Stimulated activated CD8-positive, alpha-beta memory T cell treated with anti-CD3 and anti-CD28 coated beads, Interleukin-7, amount 100 ng/mL, for 1 hour (primary cell): ENCODE results near the gene IQCB1.
"Not testable (repeated sequence)": the region's sequence is repeated elsewhere in the genome, so short reads cannot be mapped to it uniquely, and the experiment has no call there.

Experiments used
- DNase-seq, 2 donors: peaks; one replicate each; pipeline ENCODE4 v3.0.0-alpha.2; 2020; ENCODE audit warnings: low read depth in 2 of 2

The IQCB1 gene, protein sequence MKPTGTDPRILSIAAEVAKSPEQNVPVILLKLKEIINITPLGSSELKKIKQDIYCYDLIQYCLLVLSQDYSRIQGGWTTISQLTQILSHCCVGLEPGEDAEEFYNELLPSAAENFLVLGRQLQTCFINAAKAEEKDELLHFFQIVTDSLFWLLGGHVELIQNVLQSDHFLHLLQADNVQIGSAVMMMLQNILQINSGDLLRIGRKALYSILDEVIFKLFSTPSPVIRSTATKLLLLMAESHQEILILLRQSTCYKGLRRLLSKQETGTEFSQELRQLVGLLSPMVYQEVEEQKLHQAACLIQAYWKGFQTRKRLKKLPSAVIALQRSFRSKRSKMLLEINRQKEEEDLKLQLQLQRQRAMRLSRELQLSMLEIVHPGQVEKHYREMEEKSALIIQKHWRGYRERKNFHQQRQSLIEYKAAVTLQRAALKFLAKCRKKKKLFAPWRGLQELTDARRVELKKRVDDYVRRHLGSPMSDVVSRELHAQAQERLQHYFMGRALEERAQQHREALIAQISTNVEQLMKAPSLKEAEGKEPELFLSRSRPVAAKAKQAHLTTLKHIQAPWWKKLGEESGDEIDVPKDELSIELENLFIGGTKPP

DNA sequence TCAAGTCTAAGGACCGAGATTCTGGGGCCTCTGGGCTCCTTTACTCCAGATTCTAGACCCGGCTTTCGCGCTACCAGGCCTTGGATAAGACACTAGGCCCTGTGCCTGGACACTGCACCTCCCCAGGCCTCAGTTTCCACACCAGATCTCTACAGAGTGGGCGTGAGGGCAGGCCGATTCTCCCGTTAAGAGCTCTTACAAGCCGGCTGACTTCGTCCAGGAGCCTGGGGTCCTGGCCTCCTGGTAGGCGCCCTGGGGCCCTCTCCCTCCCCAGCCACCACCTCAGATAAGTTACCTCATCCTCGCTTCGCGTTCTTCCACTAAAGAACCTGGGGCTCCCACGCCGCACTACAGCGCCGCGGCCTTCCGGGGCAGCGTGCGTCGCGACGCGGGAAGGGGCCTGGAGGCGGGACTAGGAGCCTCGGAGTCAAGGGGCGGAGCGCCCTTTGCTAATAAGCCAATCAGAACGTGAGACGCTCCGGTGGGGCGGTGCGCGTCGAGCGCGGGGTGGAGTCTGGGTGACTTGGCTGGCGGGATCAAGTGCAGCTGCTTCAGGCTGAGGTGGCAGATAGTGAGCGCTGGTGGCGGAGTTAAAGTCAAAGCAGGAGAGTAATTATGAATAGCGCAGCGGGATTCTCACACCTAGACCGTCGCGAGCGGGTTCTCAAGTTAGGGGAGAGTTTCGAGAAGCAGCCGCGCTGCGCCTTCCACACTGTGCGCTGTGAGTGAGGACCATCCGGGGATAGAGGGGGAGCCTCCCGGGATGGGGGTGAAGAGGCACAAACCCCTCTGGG is at the start of gene IQCB1, which contains the start of gene EAF2:
IQCB1 (minus strand) TSS at position 390 of the 794 bp plus-strand sequence. CDS start 6,100 bp downstream, outside the sequence.
EAF2 (plus strand) TSS at position 539 of the 794 bp plus-strand sequence; CDS start at position 616, 77 bp downstream.
- DNase-seq, result peak; percentile 88 to 91

DNA sequence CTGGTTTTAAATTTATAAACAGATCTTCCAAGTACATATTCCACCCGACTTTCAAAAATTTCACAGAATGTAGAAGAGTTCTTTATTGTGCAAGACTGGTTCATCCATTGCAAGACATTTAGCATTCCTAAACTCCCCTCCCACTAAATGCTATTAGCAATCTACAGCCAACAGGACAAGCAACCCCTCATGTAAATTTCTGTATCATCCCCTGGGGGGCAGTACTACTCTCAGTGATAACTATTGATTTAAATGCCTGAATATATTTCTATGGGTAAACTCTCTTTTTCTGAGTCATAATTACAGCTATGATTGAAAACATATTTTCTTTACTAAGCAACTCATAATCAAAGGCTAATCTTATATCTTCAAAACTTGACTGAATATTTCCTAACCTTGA is 48.6 kb upstream of the IQCB1 start:
- no peak for DNase-seq

DNA sequence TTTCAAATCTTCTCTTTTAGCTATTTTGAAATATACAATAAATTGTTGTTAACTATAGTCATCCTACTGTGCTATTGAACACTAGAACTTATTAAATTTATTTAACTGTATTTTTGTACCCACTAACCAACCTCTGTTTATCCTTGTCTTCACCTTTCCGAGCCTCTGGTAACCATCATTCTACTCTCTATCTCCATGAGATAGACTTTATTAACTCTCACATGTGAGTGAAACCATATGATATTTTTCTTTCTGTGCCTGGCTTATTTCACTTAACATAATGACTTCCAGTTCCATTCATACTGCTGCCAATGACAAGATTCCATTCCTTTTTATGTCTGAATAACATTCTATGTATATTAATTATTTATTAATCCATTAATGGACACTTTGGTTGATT is 43.6 kb upstream of the IQCB1 start:
- no peak for DNase-seq

DNA sequence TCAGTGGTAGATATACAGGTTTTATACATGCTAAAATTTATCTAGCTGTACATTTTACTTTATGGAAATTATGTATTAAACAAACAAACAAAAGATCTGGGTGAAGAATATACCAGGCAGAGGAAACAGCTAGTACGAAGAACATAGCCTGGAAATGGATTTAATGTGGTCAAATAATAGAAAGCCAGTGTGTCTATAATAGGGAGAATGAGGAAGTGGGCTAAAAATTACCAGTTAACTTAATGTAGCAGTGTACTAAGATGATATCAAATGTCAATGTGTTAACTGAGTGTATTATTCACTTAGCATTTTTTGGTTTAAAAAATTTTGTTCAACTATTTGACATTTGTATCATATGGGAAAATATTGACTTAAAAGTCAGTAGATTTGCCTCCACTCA is 36.6 kb upstream of the IQCB1 start:
- DNase-seq, result no peak

DNA sequence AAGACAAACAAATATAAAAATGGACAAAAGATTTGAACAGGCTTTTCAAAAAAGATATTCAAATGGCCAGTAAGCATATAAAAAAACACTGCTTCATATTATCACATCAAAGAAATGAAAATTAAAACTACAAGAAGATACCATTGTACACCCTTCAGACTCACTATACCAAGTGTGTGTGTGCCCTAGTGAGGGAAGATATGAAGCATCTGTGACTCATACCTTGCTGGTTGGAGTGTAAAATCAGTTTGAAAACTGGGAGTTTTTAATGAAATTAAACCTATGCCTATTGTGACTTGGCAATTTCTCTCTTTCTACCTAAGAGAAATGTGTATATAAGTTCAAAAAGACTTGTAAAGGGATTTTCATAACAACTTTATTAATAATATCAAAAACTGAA is 35.9 kb upstream of the IQCB1 start:
- DNase-seq, result no peak

DNA sequence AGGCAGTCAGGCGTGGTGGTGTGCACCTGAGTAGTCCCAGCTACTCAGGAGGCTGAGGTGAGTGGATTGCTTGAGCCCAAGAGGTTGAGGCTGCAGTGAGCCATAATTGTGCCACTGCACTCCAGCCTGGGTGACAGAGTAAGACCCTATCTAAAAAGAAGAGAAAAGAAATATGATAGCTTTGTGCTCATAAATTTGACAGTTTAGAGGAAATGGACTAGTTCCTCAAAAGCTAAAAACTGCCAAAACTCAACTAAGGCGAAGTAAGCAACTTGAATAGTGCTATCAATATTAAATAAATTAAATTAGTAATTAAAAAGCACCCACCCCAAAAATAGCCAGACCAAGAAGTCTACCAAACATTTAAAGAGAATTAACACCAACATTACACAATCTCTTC is 34.9 kb upstream of the IQCB1 start:
- no peak for DNase-seq

DNA sequence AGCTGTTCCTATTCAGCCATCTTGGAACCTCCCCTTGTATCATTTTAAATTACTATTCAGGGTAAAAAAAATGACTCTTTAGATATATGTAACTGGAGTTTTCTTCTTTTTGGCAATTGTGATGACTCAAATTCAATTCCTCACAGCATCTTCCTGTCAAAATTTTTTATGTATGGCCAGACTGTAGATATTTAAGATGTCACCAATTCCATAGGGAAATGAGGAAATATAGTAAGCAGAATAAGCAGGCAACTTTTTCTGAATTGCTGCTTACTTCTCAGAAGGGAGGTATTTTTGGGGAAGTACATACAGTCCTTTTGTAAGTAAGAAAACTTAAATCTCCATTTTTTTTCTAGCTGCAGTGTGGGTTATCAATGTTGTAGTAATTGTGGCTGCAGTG is 28.9 kb upstream of the IQCB1 start:
- no peak for DNase-seq

DNA sequence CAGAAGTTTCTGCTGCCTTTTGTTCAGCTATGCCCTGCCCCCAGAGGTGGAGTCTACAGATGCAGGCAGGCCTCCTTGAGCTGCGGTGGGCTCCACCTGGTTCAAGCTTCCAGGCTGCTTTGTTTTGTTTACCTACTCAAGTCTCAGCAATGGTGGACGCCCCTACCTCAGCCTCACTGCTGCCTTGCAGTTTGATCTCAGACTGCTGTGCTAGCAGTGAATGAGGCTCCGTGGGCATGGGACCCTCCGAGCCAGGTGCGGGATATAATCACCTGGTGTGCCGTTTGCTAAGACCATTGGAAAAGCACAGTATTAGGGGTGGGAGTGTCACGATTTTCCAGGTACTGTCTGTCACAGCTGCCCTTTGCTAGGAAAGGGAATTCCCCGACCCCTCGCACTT is 28.4 kb upstream of the IQCB1 start:
- not testable (repeated sequence) for DNase-seq

DNA sequence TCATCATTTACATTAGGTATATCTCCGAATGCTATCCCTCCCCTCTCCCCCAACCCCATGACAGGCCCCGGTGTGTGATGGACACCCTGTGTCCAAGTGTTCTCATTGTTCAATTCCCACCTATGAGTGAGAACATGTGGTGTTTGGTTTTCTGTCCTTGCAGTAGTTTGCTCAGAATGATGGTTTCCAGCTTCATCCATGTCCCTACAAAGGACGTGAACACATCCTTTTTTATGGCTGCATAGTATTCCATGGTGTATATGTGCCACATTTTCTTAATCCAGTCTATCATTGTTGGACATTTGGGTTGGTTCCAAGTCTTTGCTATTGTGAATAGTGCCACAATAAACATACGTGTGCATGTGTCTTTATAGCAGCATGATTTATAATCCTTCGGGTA is 22.9 kb upstream of the IQCB1 start:
- not testable (repeated sequence) for DNase-seq

DNA sequence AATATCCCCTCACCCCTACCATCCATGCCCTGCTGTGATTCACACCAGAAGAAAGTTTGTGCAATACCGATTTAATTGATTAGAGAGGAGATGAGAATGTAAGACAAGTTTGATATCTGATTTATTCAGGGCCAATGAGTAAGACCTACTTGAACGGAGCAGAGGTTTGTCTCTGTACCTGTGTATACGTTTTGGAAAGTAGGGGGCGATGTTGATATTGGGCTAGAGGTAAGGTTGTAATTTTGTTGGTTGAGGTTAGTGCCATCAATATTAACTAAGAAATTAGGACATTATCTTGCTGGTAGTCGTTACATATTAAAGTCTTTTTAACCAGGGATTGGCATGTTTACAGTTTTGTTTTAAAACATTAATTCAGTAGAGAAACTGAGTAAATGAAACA is 20.7 kb upstream of the IQCB1 start:
- no peak for DNase-seq

DNA sequence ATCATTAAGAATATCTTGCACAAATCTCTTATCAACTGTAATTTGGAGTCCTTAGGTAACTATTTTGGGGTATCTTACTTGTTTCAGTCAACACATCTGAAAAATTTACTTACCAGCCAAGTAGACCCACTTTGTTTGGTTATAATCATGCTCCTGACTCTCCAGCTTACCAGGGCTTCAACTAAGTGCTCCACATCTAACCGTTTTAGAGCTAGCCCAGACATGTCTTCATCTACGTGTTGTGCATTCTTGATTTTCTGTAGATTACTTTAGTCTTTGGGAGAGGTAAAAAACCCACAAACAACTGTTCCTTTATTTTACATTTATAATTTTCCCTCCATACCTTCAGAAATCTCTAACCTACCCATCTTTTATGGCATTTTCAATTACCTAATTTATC is 17.4 kb upstream of the IQCB1 start:
- DNase-seq, result no peak

DNA sequence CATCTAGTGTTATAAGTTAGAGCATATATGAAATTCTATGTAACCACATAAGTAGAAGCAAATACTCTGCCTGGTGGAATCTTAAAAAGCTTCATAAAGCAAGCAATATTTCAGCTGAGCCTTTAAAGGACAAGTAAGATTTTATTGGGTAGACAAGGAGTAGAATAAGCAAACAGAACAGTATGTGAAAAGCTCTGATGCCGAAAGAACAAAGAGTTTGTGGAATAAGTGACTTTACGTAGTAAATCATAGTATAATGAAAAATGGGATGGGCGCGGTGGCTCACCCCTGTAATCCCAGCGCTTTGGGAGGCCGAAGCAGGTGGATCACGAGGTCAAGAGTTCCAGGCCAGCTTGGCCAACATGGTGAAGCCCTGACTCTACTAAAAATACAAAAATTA is 10.0 kb upstream of the IQCB1 start:
- DNase-seq, result no peak

DNA sequence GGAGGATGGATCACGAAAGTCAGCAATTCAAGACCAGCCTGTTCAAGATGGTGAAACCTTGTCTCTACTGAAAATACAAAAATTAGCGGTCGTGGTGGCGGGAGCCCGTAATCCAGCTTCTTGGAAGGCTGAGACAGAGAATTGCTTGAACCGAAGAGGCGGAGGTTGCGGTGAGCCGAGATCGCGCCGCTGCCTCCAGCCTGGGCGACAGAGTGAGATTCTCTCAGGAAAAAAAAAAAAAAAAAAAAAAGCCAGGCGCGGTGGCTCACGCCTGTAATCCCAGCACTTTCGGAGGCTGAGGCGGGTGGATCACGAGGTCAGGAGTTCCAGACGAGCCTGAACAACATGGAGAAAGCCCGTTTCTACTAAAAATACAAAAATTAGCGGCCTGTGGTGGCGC is 5.1 kb upstream of the IQCB1 start:
- DNase-seq, result no peak

DNA sequence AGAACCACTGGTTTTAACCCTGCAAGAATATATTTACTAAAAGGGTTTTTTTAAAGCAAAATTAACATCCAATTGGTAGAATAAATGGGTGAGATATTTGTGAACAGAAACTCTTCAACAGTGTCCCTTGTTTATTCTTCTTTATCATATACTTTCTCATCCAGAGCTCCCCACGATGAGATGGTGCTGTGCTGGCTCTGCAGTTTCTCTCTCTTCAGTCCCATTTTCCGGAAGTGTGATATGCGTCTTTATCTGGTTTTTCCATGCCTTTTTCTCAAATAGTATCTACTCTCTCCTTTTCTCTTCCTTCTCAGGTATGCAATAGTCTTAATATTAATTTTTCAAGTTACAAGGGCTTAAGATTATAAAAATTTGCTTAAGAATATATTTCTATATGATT is 1.6 kb upstream of the IQCB1 start:
- DNase-seq, result no peak

DNA sequence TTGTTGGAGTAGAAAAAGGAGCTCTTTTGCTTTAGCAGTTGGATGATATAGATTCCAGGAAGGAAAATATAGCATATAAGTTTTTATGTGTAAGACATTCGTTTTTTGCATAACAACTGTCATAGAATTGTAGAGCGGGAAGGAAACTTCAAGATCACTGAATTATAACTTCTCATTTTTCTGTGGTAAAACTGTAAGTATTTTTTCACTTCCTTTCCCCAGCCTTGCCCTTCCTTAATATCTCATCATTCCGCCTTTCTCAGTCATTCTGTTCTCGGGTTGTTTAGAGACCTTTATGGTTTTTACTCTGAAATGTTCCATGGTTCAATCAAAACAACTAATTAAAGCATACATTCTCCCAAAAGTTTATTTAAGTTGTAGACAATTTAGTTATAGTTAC is 1.2 kb upstream of the IQCB1 start:
- DNase-seq, result no peak

DNA sequence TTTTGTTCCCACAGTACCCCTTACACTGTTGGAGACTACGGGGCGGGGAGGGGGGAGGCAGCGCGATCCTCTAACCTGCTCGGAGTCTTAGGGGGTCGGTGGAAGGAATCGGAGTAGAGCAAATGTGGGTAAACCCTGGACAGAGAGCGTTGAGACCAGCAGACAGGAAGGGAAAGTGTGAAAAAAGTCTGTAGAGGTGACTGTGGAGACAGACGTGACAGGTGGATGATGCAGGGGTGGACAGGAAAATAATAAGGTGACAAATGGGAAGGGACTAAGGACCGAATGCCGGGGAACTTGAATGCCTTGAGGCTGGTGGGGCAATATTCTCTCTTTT is 573 bp upstream of the IQCB1 start:
- DNase-seq, result no peak

DNA sequence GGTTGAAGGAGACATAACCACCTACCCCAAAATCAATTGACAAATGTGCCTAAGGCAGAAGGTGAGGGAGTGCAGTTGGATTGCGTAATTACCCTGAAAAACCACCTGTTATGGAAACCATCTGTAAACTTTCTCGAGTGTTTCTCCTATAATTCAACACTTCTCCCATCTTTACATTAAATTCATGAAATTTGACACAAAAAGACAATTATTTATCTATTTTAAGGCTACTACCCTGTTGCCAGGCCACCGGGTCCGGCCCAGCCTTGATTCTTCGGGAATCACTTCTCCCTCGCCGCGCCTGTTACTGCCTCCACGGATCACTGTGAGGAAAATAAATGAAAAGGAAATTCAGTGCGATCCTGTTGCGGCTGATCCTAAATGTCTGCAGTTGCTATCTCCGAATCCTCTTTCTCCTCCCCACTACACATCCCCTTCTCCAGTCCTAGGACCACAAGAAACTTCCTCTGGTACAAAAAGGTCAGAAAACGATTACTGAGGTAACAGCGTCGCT is 646 bp downstream of the IQCB1 start:
- DNase-seq, result no peak

DNA sequence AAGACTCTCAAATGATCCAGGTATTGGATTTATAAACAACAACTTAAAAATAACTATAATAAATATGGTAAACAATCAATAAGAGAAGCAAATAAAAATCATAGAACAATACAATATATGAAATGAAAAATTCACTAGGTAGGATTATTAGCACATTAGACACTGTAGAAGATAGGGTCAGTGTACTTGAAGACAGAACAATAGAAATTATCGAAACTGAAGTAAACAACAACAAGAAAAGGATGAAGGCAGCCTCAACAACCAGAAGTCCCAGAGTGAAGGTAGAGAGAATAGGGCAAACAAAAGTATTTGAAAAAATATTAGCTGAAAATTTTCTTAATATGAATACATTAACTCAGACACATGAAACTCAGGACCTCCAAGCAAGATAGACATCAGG is 11.9 kb downstream of the IQCB1 start:
- no peak for DNase-seq

DNA sequence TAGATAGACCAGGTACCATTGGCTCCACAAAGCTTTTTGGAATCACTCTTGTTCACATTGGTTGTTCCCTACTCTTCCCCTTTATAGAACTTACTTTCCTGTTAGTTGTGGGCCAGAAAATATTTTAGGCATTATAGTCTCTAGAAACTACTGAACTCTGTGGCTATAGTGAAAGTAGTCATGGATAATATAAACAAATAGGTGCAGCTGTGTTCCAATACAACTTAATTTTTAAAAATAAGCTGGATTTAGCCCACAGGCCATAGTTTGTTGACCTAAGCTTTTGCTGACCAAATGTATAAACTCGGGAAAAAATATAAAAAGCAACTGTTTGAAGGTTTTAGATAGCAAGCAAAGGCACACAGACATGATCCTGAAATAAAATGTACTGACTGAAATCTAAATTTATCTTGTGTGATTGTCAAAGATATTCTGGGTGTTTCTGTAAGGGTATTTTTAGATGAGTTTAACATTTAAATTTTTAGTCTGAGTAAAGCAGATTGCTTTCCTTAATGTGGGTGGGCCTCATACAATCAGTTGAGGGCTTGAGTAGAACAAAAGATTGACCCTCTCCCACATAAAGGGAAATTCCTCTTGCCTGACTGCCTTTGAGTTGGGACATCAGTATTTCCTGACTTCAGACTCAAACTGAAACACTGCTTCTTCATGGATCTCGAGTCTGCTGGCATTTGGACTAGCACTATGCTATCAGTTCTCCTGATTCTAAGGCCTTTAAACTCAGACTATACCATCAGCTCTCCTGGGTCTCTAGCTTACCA is 13.2 kb downstream of the IQCB1 start:
- no peak for DNase-seq

DNA sequence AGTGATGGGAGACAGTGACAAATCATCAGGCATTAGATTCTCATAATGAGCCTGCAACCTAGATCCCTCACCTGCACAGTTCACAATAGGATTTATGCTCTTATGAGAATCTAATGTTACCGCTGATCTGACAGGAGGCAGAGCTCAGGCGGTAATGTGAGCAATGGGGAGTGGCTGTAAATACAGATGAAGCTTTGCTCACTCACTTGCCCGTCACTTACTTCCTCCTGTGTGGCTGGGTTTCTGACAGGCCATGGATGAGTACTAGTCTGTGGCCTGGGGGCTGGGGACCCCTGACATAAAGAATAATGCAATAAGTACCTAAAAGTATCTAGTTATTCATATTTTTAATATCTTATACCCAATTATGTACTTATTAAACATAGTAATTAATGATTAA is 15.6 kb downstream of the IQCB1 start:
- DNase-seq, result no peak

DNA sequence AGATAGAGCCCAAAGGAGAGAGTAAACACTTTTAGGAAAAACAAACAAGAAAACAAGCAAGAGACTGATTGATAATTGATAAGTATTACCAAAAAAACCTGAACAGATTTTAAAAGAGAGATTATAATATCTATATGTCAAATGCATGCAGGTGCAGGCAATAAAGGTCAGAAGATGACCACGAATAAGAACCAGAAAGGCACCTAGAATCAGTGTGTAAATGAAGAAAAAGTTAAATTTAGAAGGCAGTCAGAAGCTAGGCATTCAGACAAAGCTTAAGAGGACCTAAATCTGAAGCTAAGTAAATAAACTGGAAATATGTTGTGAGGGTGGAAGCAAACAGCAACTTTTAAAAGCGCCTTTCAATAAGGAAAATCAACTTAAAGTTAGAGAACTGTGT is 16.3 kb downstream of the IQCB1 start:
- no peak for DNase-seq

DNA sequence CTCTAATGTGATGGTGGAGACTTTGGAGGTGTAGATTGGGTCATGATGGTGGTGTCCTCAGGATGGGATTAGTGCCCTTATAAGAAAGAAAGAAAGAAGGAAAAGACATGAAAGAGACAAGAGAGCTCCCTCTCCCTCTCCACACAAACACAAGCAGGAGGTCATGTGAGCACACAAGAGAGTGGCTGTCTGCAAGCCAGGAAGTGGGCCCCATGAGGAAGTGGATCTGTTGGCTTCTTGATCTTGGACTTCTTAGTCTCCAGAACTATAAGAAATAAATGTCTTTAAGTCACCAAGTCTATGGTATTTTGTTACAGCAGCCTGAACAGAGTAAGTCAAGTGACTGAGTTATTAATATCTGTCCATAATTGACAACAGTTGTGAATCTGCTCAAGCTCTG is 17.1 kb downstream of the IQCB1 start:
- no peak for DNase-seq
